HepG2 (cell line): ENCODE results near the gene PDZD8. TPM values are rescaled to one million over a fixed set of nuclear protein-coding genes. Genes with fewer than 3 reads are reported as not detected.
A peak's percentile ranks its signal among the peaks of the same experiment; 100 is the strongest.

Experiments used
- ATAC-seq: fragments of 200-7000 bp; cut with Tn5 transposase; 3 replicates; pipeline ENCODE4 v1.9.1; 2020; ENCODE audit warnings: mild to moderate bottlenecking, moderate library complexity
- BruUV-seq: library from RNA; stranded (reverse); fragments of 400-500 nt; replicated peaks from 2 replicates; lab custom pipeline; 2021; lab: Mats Ljungman, UMichigan
- CTCF ChIA-PET: fragments of 300-600 bp; formaldehyde crosslinking; extraction: SDS; loops from one replicate; lab custom pipeline; 2021; ENCODE audit warnings: low total read pairs, inconsistent platforms, low intra/inter-chr PET ratio; lab: Yijun Ruan, JAX
- POLR2A ChIA-PET: fragments of 350-600 bp; sonication (Branson Sonifier 250); formaldehyde crosslinking; loops from one replicate; lab custom pipeline; 2020; ENCODE audit warnings: antibody characterized with exemption, inconsistent platforms; lab: Yijun Ruan, JAX
- DNase-seq: peaks from one replicate; pipeline ENCODE4 v3.0.0-alpha.2; 2015; ENCODE audit warnings: low spot score
- FAIRE-seq: peaks from 3 replicates; lab custom pipeline; 2011; peaks lifted over from hg19 to GRCh38; lab: Jason Lieb, UNC
- H2AFZ ChIP-seq: one replicate; pipeline ENCODE4 v1.6.1; 2011; ENCODE audit warnings: low read length, inconsistent platforms
- H3K27ac ChIP-seq: fragments of 300-600 bp; 3 replicates; pipeline ENCODE4 v1.8.0; 2011; ENCODE audit warnings: mixed run types, mild to moderate bottlenecking, mixed read lengths, low read length, inconsistent platforms; ENCODE audit not compliant: insufficient read depth; ENCODE audit errors: extremely low read length
- H3K27me3 ChIP-seq, 2 experiments: fragments of 200-600 bp in 1 of 2; 2 replicates in 1 of 2; 3 replicates in 1 of 2; pipeline versions ENCODE4 v1.6.0 to v1.8.0; 2011; ENCODE audit warnings: low read length in 2 of 2, mild to moderate bottlenecking in 2 of 2, moderate library complexity in 2 of 2, inconsistent platforms in 1 of 2; ENCODE audit not compliant: insufficient read depth in 2 of 2, control insufficient read depth in 1 of 2
- H3K36me3 ChIP-seq, 2 experiments: fragments of 200-600 bp in 1 of 2; replicated peaks in 1 of 2; 2 replicates in 1 of 2; 3 replicates in 1 of 2; pipeline versions ENCODE4 v1.5.1 to v1.8.0; 2011; ENCODE audit warnings: low read length in 2 of 2, inconsistent platforms in 1 of 2; ENCODE audit not compliant: insufficient read depth in 2 of 2, control insufficient read depth in 1 of 2
- H3K4me1 ChIP-seq: 2 replicates; pipeline ENCODE4 v1.5.1; 2012; ENCODE audit warnings: low read length, inconsistent platforms; ENCODE audit not compliant: insufficient read depth
- H3K4me2 ChIP-seq: 2 replicates; pipeline ENCODE4 v1.6.0; 2011; ENCODE audit warnings: low read depth, low read length, inconsistent platforms
- H3K4me3 ChIP-seq, 3 experiments: fragments of 200-600 bp in 1 of 3; sonication (generic), shearing (Covaris generic) in 1 of 3; replicated peaks in 1 of 3; 2 replicates each; pipeline ENCODE4 v1.5.1; 2011 to 2016; ENCODE audit warnings: low read length in 3 of 3, inconsistent platforms in 2 of 3, low read depth in 2 of 3, mild to moderate bottlenecking in 2 of 3, control low read depth in 1 of 3, mixed read lengths in 1 of 3; ENCODE audit not compliant: insufficient read depth in 1 of 3
- H3K79me2 ChIP-seq: one replicate; pipeline ENCODE4 v1.6.1; 2011; ENCODE audit warnings: low read length, inconsistent platforms; ENCODE audit not compliant: insufficient read depth
- H3K9ac ChIP-seq: 2 replicates; pipeline ENCODE4 v1.6.0; 2011; ENCODE audit warnings: mild to moderate bottlenecking, low read depth, low read length, inconsistent platforms; ENCODE audit not compliant: insufficient read depth
- H3K9me3 ChIP-seq: 2 replicates; pipeline ENCODE4 v1.5.1; 2012; ENCODE audit warnings: mild to moderate bottlenecking, low read length
- H4K20me1 ChIP-seq: 2 replicates; pipeline ENCODE4 v1.6.0; 2011; ENCODE audit warnings: inconsistent platforms, mild to moderate bottlenecking, low read length, moderate library complexity; ENCODE audit not compliant: insufficient read depth
- BCL6 ChIP-seq: IDR thresholded peaks from 2 replicates; pipeline ENCODE4 v1.6.1; 2016; ENCODE audit warnings: missing genetic modification reagents, missing compliant biosample characterization
- CBX1 ChIP-seq: IDR thresholded peaks from one replicate; pipeline ENCODE4 v1.6.1; 2016; ENCODE audit warnings: antibody characterized with exemption, low read depth
- FOXO1 ChIP-seq: sonication (generic); formaldehyde crosslinking; IDR thresholded peaks from 2 replicates; pipeline ENCODE4 v1.4.0; 2020; ENCODE audit warnings: missing genetic modification reagents
- GZF1 ChIP-seq: sonication (generic); formaldehyde crosslinking; IDR thresholded peaks from 2 replicates; pipeline ENCODE4 v1.5.1; 2020; ENCODE audit warnings: mild to moderate bottlenecking, missing genetic modification reagents
- HIVEP1 ChIP-seq: sonication (generic); formaldehyde crosslinking; IDR thresholded peaks from 2 replicates; pipeline ENCODE4 v1.4.0; 2020; ENCODE audit warnings: mild to moderate bottlenecking, missing genetic modification reagents
- JUND ChIP-seq: sonication (generic); formaldehyde crosslinking; IDR thresholded peaks from 2 replicates; pipeline ENCODE4 v1.8.0; 2022; ENCODE audit warnings: mild to moderate bottlenecking, missing genetic modification reagents
- POGZ ChIP-seq: sonication (generic); formaldehyde crosslinking; IDR thresholded peaks from 2 replicates; pipeline ENCODE4 v1.4.0; 2020; ENCODE audit warnings: mild to moderate bottlenecking, missing genetic modification reagents
- TEAD3 ChIP-seq: optimal IDR thresholded peaks from 2 replicates; pipeline ENCODE3; 2016; ENCODE audit warnings: borderline replicate concordance
- ZNF263 ChIP-seq: sonication (generic); formaldehyde crosslinking; IDR thresholded peaks from 2 replicates; pipeline ENCODE4 v1.4.0; 2020; ENCODE audit warnings: missing genetic modification reagents
- ZNF766 ChIP-seq: sonication (generic); formaldehyde crosslinking; IDR thresholded peaks from 2 replicates; pipeline ENCODE4 v1.5.0; 2020; ENCODE audit warnings: missing genetic modification reagents, borderline replicate concordance
- WGBS: methylation state at CpG from one replicate; pipeline ENCODE4 v1.1.6; 2017; ENCODE audit warnings: low lambda C conversion rate; 5-methylcytosine and 5-hydroxymethylcytosine counted together
- in situ Hi-C: cut with HindIII; loops from 2 replicates; pipeline ENCODE4 v1.10.0; 2017; ENCODE audit warnings: low pct_unique_long_range_greater_than_20kb; ENCODE audit not compliant: extremely low pct_ligation_motif_present
- intact Hi-C: fragments of 100-400 bp; cut with micrococcal nuclease; formaldehyde crosslinking; loops from one replicate; pipeline ENCODE4 v1.10.0; 2022; ENCODE audit not compliant: unreplicated experiment
- polyA plus RNA-seq, 8 experiments: library from polyadenylated mRNA; depleted of rRNA in 3 of 8; stranded (reverse) in 7 of 8; unstranded in 1 of 8; fragments of >200 nt; fragmentation: Illumina TruSeq in 4 of 8; extraction: Trizol in 4 of 8; gene quantifications; 2 replicates each; pipeline versions ENCODE4 v1.2.1 to v1.2.3, GENCODE V29; 2011 to 2016; ENCODE audit warnings: low read depth in 4 of 8, missing spikeins in 1 of 8, mixed read lengths in 1 of 8; ENCODE audit not compliant: insufficient read depth in 1 of 8
- total RNA-seq, 5 experiments: library from RNA; depleted of rRNA; stranded (reverse); fragments of >200 nt; fragmentation: Illumina TruSeq; extraction: Trizol; gene quantifications; 2 replicates each; pipeline ENCODE4 v1.2.3, GENCODE V29; 2016; ENCODE audit warnings: low read depth in 1 of 5
- TF ChIP-seq, protein P1 (sequence below): sonication (generic); formaldehyde crosslinking; IDR thresholded peaks from 2 replicates; pipeline ENCODE4 v1.4.0; 2020; ENCODE audit warnings: missing genetic modification reagents, borderline replicate concordance
- TF ChIP-seq, protein P2 (sequence below): sonication (generic); formaldehyde crosslinking; IDR thresholded peaks from 2 replicates; pipeline ENCODE4 v1.8.1; 2023; ENCODE audit warnings: mild to moderate bottlenecking, moderate library complexity, missing genetic modification reagents
- TF ChIP-seq, protein P3 (sequence below): fragments of 450-650 bp; IDR thresholded peaks from 2 replicates; pipeline ENCODE4 v1.6.1; 2017; ENCODE audit warnings: mild to moderate bottlenecking

PDZD8 gene
- total and polyA plus RNA-seq, 2 of the 13 experiments (the other 11 are each of a cell fraction or from before 2014, with no cell fraction given), result 11.2 to 32.0 TPM

DNA sequence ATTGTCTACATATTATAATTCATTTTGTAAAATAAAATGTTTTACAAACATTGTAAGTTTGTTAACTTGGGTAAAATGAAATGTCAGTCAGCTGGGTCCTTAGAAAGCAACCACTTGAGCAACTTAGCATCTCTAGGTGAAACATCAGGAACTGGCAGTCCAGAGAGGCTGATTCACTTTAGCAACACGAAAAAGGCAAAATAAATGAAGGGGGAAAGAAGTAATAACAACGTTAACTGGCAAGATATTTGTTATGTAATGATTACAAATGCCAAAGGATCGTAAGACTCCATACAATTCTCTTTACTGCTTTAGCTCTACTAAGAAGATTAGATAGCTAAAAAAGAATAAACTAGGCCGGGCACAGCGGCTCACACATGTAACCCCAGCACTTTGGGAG is 5.0 kb downstream of the PDZD8 start:
- WGBS, result 54% methylated on average over 5 of the region's 5 CpGs
- BruUV-seq, result no TSS peak
- Histone ChIP-seq H3K27me3 (no peaks in the 10 kb centered on the region; a peak in 1 of 5 replicates), H3K36me3 (no peaks in the 10 kb centered on the region), H3K79me2 (peaks cover 94% of the 10 kb centered on the region), H3K9ac (peak overlapping the region; percentile 21; the same call in 1 of the 2 replicates), H3K27ac (peak overlapping the region; percentile 12), H3K4me2 (peak overlapping the region; percentile 63), H3K4me1 (peaks cover 71% of the 10 kb centered on the region), H2AFZ (no peak overlapping the region), H3K9me3 (no peaks in the 10 kb centered on the region), H4K20me1 (peaks cover 58% of the 10 kb centered on the region), H3K4me3 (peak overlapping the region in 2 of 3 experiments; percentile 65 to 90; a peak in 3 of 6 replicates)
- ChIA-PET POLR2A (no interaction called here), CTCF (no interaction called here)
- FAIRE-seq (no peak), DNase-seq (no peak), ATAC-seq (no peak)
- in situ Hi-C loops (no loop called here), intact Hi-C loops (loop anchor here (5.0 kb wide), 1 partner anchor 37 kb away; no protein-coding TSS in a partner anchor)
- TF ChIP-seq GZF1 (CRISPR knock-in tag), result no peak
- TF ChIP-seq BCL6, result peak; percentile 55
- no peak for TF ChIP-seq JUND (CRISPR knock-in tag)
- no peak for TF ChIP-seq ZNF263 (CRISPR knock-in tag)
- TF ChIP-seq HIVEP1 (CRISPR knock-in tag), result no peak

DNA sequence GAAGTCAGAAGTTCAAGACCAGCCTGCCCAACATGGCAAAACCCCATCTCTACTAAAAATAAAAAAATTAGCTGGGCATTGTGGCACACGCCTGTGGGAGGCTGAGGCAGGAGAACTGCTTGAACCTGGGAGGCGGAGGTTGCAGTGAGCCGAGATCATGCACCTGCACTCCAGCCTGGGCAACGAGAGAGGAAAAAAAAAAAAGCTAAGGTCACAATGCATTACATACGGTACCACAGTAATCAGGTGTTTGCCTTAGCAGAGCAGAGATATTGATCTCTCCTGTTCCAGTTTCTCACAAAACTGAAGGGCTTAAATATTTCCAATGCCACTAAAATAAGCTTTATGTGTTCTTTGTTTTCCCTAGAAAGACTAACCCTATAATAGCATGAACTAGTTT is 7.5 kb downstream of the PDZD8 start:
- 43% methylated on average over 5 of the region's 5 CpGs for WGBS
- H3K27ac ChIP-seq, result no peak overlapping the region
- H2AFZ ChIP-seq, result no peak overlapping the region
- FAIRE-seq, result no peak
- no peaks in the 10 kb centered on the region for H3K27me3 ChIP-seq
- H3K4me3 ChIP-seq, result no peak overlapping the region
- peaks cover 51% of the 10 kb centered on the region for H4K20me1 ChIP-seq
- H3K36me3 ChIP-seq, result no peaks in the 10 kb centered on the region
- ATAC-seq, result peak; percentile 76
- CTCF ChIA-PET, result no interaction called here
- intact Hi-C loops (no loop called here), in situ Hi-C loops (no loop called here)
- H3K9ac ChIP-seq, result no peak overlapping the region
- H3K4me2 ChIP-seq, result peak overlapping the region; percentile 34
- H3K79me2 ChIP-seq, result peaks cover 100% of the 10 kb centered on the region
- no TSS peak for BruUV-seq
- peaks cover 96% of the 10 kb centered on the region for H3K4me1 ChIP-seq
- POLR2A ChIA-PET, result interaction anchor here (0.5 kb wide), 1 partner anchor 13 kb away, joined by 3 read pairs; no protein-coding TSS in a partner anchor
- DNase-seq, result no peak
- no peaks in the 10 kb centered on the region for H3K9me3 ChIP-seq
- TF ChIP-seq, protein P1, sequence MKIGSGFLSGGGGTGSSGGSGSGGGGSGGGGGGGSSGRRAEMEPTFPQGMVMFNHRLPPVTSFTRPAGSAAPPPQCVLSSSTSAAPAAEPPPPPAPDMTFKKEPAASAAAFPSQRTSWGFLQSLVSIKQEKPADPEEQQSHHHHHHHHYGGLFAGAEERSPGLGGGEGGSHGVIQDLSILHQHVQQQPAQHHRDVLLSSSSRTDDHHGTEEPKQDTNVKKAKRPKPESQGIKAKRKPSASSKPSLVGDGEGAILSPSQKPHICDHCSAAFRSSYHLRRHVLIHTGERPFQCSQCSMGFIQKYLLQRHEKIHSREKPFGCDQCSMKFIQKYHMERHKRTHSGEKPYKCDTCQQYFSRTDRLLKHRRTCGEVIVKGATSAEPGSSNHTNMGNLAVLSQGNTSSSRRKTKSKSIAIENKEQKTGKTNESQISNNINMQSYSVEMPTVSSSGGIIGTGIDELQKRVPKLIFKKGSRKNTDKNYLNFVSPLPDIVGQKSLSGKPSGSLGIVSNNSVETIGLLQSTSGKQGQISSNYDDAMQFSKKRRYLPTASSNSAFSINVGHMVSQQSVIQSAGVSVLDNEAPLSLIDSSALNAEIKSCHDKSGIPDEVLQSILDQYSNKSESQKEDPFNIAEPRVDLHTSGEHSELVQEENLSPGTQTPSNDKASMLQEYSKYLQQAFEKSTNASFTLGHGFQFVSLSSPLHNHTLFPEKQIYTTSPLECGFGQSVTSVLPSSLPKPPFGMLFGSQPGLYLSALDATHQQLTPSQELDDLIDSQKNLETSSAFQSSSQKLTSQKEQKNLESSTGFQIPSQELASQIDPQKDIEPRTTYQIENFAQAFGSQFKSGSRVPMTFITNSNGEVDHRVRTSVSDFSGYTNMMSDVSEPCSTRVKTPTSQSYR (CRISPR knock-in tag), result no peak
- TF ChIP-seq, protein P2, sequence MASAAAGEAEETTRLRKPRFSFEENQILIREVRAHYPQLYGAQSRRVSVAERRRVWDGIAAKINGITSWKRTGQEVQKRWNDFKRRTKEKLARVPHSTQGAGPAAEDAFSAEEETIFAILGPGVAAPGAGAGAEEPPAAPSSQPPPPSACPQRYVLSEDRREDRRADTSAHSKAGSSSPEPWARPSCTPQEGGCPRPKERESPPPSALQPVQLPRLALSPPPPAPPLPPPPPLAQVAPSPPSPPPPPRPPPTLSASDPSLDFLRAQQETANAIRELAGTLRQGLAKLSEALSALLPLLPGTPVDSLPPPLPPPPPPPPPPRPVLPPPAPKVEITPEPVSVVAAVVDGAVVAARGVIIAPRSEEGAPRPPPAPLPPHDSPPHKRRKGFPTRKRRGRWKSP, result no peak
- TF ChIP-seq CBX1, result no peak
- no peak for TF ChIP-seq ZNF766 (CRISPR knock-in tag)
- TF ChIP-seq TEAD3 (CRISPR knock-in tag), result no peak
- TF ChIP-seq, protein P3, sequence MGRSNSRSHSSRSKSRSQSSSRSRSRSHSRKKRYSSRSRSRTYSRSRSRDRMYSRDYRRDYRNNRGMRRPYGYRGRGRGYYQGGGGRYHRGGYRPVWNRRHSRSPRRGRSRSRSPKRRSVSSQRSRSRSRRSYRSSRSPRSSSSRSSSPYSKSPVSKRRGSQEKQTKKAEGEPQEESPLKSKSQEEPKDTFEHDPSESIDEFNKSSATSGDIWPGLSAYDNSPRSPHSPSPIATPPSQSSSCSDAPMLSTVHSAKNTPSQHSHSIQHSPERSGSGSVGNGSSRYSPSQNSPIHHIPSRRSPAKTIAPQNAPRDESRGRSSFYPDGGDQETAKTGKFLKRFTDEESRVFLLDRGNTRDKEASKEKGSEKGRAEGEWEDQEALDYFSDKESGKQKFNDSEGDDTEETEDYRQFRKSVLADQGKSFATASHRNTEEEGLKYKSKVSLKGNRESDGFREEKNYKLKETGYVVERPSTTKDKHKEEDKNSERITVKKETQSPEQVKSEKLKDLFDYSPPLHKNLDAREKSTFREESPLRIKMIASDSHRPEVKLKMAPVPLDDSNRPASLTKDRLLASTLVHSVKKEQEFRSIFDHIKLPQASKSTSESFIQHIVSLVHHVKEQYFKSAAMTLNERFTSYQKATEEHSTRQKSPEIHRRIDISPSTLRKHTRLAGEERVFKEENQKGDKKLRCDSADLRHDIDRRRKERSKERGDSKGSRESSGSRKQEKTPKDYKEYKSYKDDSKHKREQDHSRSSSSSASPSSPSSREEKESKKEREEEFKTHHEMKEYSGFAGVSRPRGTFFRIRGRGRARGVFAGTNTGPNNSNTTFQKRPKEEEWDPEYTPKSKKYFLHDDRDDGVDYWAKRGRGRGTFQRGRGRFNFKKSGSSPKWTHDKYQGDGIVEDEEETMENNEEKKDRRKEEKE, result no peak
- TF ChIP-seq POGZ, result 0 out of 2 replicates have a peak, but pooled peaks have one; percentile 28
- TF ChIP-seq FOXO1, result no peak
